ENCODE measurements around the gene DLEC1.
A peak's percentile ranks its signal among the peaks of the same experiment; 100 is the strongest.
"Not testable (repeated sequence)": the region's sequence is repeated elsewhere in the genome, so short reads cannot be mapped to it uniquely, and the experiment has no call there.

DLEC1 gene

GRCh38 chr3:38139652-38140051 is 100.6 kb downstream of the DLEC1 start:
- DNase-seq = no peak

DNA sequence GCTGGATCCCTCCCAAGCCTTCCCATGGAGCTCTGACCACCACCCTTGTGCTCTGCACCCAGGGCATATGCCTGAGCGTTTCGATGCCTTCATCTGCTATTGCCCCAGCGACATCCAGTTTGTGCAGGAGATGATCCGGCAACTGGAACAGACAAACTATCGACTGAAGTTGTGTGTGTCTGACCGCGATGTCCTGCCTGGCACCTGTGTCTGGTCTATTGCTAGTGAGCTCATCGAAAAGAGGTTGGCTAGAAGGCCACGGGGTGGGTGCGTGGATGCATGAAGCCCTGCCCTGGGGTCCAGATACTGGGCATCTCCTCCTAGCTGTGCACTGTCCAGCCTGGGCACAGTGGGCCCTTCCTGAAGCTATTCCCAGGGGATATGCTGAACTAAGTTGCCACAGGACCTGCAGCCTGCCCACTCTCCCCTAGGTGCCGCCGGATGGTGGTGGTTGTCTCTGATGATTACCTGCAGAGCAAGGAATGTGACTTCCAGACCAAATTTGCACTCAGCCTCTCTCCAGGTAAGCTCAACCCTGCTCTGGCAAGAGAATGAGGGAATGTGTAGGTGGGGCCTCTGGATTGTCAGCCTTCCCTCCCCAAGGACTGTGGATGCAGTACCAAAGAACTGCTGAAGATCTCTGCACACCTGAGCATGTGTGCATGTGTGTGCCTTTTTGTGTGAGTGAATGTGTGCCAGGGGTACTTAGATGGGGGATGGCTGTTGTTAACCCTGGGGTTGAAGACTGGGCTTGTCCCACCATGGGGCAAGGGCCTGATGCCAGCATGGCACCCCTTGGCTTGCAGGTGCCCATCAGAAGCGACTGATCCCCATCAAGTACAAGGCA is 101.5 kb downstream of the DLEC1 start:
- DNase-seq = no peak

DNA sequence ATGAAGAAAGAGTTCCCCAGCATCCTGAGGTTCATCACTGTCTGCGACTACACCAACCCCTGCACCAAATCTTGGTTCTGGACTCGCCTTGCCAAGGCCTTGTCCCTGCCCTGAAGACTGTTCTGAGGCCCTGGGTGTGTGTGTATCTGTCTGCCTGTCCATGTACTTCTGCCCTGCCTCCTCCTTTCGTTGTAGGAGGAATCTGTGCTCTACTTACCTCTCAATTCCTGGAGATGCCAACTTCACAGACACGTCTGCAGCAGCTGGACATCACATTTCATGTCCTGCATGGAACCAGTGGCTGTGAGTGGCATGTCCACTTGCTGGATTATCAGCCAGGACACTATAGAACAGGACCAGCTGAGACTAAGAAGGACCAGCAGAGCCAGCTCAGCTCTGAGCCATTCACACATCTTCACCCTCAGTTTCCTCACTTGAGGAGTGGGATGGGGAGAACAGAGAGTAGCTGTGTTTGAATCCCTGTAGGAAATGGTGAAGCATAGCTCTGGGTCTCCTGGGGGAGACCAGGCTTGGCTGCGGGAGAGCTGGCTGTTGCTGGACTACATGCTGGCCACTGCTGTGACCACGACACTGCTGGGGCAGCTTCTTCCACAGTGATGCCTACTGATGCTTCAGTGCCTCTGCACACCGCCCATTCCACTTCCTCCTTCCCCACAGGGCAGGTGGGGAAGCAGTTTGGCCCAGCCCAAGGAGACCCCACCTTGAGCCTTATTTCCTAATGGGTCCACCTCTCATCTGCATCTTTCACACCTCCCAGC is 102.4 kb downstream of the DLEC1 start:
- DNase-seq = no peak

DNA sequence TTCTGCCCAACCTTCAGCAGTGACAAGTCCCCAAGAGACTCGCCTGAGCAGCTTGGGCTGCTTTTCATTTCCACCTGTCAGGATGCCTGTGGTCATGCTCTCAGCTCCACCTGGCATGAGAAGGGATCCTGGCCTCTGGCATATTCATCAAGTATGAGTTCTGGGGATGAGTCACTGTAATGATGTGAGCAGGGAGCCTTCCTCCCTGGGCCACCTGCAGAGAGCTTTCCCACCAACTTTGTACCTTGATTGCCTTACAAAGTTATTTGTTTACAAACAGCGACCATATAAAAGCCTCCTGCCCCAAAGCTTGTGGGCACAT is 102.9 kb downstream of the DLEC1 start:
- no peak for DNase-seq

- no peak for DNase-seq
Measured at GRCh38 chr3:38142959-38143358, 104.0 kb downstream of the DLEC1 start.

- DNase-seq = no peak
Measured at GRCh38 chr3:38143511-38143910, 104.5 kb downstream of the DLEC1 start.

GRCh38 chr3:38146504-38146903 is 107.5 kb downstream of the DLEC1 start:
- no peak for DNase-seq

GRCh38 chr3:38147421-38147820 is 108.4 kb downstream of the DLEC1 start:
- peak; percentile 93 for DNase-seq

DNA sequence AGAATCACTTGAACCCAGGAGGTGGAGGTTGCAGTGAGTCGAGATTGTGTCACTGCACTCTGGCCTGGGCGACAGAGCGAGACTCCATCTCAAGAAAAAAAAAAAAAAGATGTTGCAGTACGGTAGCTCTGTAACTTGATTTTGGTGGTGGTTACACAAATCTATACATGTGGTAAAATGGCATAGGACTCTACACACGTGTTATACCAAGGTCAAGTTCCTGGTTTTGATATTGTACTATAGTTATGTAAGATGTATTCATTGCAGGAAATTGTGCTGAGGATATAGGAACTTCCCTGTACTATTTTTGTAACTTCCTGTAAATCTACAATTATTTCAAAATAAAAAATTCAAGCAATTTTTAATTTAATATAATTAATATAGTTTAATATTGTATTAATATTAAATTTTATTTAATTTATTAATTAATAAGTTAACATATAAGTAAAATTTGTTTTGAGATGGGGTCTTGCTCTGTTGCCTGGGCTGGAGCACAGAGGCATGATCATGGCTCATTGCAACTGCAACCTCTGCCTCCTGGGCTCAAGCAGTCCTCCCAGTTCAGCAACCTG is 109.4 kb downstream of the DLEC1 start:
- DNase-seq = peak; percentile 93

GRCh38 chr3:38149708-38150107 is 110.7 kb downstream of the DLEC1 start:
- DNase-seq = peak; percentile 78

DNA sequence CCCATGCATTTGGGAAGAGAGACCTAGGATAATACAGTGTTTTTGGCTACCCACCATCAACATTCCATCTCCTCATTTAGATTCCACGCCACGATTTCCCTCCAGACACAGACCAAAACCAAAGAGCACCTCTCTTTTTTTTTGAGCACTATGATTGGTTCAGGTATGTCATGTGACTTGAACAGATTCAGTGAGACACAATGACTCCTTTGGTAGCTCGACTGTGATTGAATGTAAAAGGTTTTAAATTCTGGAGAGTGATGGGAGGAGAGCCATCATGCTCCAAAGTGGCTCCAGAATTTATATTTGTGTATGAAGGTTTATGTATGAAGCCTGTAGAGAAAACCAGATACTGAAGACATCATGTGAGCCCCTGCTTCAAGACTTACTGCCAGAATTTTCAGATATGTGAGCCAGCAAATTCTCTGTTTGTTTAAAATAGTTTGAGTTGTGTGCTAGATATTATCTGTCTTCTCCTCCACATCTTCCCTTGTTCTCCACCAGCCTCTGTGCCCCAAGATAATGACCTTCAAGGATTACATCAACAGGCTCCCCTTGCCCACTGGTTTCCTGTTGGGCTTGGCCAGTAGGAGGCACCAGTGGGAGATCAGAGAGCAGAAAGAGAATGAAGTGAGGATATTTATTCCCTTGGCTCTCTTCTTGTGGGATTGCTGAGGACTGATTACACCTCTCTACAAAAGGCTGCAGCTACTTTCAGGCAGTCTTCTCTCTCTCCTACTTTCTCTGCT is 111.9 kb downstream of the DLEC1 start:
- no peak for DNase-seq

DNA sequence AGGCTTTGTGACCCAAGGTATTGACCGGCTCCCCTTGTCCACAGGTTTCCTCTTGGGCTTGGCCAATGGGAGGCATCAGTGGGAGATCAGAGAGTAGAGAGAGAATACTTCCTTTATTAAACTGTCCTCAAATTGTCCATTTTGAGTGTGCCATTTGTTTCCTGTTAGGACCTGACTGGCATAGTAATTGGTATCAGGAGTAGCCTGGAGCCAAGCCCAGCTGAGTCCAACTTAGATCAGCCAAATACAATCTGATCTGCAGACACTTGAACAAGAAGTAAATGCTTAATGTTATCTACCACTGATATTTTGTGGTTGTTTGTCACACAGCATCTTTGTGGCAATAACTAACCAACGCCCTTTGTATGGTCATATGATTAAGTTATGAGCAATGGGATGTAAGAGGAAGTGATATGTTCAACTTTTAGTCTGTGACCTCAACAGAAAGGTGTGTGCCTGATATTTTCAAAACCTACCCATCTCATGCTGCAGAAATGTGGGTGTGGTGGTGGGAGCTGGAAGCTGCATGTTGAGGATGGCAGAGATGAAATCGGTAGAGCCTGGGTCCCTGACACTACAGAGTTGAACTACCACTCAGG is 112.8 kb downstream of the DLEC1 start:
- peak; percentile 56 for DNase-seq

- no peak for DNase-seq
Measured at GRCh38 chr3:38152609-38153008, 113.6 kb downstream of the DLEC1 start.

DNA sequence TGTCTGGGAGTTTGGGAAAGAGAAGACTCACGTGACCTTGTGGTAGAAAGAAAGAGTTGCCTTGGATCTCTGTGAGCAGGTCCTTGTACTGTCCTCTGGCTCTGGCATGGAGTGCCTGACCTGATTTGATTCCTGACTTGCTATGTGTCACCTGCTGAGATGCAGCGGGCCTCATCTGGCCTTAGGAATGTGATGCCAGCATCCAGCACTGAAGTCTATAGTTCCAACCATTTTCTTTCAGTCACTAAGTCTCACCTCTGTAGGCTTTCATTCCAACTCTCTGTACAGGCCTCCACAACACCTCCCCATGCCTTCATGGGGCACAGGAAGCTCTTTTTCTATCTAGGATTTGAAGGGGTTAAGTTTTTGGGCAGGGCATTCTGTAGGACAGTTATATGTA is 114.2 kb downstream of the DLEC1 start:
- no peak for DNase-seq

DNA sequence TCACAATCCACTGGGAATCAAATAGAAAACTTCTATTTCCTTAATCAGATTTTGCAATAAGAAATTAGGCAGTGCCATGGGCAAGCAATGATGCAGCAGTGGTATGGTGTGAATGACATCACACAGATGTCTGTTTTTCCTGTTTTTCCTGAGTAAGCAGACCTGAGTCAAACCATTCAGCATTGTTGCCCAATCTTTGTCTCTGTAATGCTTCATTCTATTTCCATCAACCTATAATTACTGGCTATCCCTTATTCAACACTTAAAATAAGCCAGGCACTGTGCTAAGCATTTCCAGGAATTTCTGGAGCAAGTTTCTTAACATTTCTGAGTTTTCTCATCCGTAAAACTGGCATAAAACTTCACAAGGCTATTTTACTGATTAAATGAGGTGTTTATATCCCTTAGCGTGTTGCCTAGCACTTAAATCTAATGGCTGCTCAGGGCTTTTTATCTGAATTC is 115.1 kb downstream of the DLEC1 start:
- peak; percentile 75 for DNase-seq

DNA sequence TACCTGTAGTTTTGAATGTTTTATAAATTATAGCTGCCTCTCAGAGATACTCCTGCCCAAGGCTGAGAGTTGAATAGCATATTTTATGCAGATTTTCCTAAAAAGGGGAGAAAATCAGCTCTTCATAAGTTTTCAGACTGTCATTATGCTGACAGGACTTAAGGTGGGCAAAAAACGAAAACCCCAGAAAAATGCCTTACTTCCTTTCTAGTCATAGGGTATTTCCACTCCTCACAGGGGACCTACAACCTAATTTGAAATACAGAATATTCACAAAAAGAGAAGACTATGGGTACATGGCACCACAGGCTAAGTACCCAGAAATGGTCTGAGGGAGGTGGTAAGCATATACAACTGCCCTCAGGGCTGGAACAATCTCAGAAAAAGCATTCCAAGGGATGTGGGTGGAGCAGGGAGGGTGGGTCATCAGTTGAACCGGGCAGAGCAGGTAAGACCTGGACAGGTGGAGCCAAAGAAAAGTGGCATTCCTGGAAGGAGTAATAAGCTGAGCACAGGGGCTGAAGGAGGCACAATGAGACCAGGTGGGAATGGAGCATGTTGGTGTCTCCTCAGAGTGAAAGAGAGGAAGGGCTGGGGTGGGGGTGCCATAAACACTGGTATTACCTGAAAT is 115.7 kb downstream of the DLEC1 start:
- no peak for DNase-seq

DNA sequence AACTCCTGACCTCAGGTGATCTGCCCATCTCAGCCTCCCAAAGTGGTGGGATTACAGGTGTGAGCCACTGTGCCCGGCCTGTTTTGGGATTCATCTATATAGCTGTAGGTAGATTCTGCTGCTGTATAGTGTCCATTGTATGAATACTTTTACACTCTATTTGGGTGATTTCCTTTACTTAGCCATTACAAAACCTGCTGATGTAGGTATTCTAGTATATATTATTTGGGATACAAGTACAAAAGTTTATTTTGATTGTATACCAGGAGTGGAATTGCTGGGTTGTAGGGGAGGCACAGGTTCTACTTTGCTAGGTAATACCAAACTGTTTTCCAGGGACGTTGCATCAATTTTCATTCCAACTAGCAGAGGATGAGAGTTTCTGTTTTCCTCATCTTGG is 116.8 kb downstream of the DLEC1 start:
- DNase-seq = no peak

GRCh38 chr3:38157117-38157516 is 118.1 kb downstream of the DLEC1 start:
- no peak for DNase-seq

DNA sequence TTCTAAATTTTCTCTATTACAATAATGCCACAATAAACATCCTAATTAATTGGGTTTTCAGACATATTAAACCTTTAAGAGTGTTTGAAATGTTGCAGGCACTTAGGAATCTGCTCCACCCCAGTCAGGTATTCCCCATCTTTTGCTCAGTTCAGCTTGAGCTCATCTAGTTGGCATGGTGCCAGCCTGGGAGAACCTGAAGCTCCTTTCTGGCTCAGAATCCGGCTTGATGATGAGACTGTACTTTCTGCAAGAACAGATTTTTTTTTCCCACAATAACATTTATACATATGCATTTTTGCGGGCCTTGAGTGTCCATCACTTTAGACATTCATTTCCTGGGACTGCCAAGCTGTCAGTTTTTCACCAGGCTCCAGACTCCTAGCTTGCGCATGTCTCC is 118.6 kb downstream of the DLEC1 start:
- no peak for DNase-seq

- DNase-seq = peak; percentile 9
Measured at GRCh38 chr3:38158472-38158871, 119.5 kb downstream of the DLEC1 start.

DNA sequence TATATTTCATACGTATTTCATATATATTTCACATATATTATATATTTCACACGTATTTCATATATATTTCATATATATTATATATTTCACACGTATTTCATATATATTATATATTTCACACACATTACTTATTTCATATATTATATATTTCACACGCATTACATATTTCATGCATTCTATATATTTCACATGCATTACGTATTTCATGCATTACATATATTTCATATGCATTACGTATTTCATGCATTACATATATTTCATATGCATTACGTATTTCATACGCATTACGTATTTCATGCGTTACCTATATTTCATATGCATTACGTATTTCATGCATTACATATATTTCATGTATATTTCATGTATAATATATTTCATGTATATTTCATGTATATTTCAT is 121.7 kb downstream of the DLEC1 start:
- DNase-seq = not testable (repeated sequence)

DNA sequence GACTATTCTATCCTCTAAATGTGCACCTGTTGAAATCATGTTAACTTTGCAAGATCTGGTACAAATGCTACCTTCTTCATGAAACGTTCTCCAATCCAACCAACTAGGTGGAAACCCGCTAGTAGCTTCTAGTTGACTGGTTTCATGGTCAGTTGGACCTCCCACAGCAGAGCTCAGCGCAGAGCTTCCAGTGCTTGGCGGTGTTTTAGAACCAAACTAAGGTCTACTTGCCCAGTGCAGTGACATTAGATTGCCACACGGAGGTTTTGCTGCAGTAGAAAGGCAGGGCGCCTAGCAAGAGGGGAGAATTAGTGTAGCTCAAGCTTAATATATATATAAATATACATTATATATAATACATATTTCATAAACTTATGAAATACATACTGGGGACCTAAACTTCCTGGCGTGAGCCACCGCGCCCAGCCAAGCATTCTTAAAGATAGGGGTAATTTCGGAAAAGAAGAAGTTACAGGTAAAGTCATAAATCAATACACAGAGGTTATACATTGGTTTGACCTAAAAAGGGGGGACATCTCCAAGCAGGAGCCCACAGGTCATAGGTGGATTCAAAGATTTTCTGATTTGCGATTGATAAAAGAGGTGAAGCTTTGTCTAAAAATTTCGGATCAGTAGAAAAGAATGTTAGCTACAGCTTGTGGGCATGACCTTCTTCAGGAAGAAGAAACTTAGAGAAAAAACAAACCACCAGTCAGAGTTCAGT is 124.3 kb downstream of the DLEC1 start:
- DNase-seq = peak; percentile 41

Data from MV-4-11 (cell line).